ENCODE data around the gene LY6G5C. TPM values are rescaled to one million over a fixed set of nuclear protein-coding genes. Genes with fewer than 3 reads are reported as not detected.

Gene LY6G5C
- total and polyA plus RNA-seq, 9 of the 15 experiments (the other 6 are each of a cell fraction or from before 2014, with no cell fraction given) = 0.10 to 0.67 (median 0.46) TPM; not detected in 4

DNA sequence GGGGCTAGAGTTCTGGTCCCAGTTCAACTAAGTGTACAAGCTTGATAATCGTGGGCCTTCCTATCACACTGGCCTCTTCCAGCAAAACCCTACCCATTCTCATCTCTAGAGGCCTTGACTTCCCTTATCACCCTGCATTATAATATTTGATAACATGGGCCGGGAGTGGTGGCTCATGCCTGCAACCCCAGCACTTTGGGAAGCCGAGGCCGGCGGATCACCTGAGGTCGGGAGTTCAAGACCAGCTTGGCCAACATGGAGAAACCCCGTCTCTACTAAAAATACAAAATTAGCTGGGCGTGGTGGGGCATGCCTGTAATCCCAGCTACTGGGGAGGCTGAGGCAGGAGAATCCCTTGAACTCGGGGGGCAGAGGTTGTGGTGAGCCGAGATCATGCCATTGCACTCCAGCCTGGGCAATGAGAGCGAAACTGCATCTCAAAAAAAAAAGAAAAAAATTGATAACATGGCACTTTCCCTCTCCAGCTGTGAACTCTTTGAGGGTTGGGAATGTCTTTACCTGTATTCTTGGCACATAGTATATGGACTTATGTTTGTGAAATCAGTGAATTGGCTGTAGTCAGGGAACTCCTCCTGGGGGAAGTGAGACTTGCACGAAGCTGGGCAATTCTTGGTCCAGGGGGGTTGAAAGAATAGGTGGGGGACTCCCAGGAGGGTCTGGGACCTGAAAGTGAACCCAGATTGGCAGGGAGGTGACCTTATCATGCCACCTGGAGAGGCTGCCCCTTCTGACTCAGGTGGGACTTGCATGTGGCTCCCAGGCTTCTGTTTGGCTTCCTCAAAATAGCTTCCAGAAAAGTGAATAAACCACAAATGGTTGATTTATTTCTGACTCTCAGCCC, 19.4 kb downstream of the LY6G5C start (continued):
- 0 out of 2 replicates have a peak, but pooled peaks have one; percentile 32 for TF ChIP-seq MIER1 (IDR thresholded peaks at IDR 0.05; ENCODE audit: low read depth)
- TF ChIP-seq SOX6 (IDR thresholded peaks at IDR 0.05) = no peak
- TF ChIP-seq FOXP4 (CRISPR knock-in tag; IDR thresholded peaks at IDR 0.05; ENCODE audit: borderline replicate concordance) = peak; percentile 59; the same call in 1 of the 2 replicates
- peak; percentile 21; the same call in 1 of the 2 replicates for TF ChIP-seq ARID4B (CRISPR knock-in tag; IDR thresholded peaks at IDR 0.05)
- no peak for TF ChIP-seq MITF (IDR thresholded peaks at IDR 0.05)
- no peak for TF ChIP-seq COPS2 (conservative IDR thresholded peaks at IDR 0.05)
- TF ChIP-seq, protein P1, sequence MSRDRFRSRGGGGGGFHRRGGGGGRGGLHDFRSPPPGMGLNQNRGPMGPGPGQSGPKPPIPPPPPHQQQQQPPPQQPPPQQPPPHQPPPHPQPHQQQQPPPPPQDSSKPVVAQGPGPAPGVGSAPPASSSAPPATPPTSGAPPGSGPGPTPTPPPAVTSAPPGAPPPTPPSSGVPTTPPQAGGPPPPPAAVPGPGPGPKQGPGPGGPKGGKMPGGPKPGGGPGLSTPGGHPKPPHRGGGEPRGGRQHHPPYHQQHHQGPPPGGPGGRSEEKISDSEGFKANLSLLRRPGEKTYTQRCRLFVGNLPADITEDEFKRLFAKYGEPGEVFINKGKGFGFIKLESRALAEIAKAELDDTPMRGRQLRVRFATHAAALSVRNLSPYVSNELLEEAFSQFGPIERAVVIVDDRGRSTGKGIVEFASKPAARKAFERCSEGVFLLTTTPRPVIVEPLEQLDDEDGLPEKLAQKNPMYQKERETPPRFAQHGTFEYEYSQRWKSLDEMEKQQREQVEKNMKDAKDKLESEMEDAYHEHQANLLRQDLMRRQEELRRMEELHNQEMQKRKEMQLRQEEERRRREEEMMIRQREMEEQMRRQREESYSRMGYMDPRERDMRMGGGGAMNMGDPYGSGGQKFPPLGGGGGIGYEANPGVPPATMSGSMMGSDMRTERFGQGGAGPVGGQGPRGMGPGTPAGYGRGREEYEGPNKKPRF (IDR thresholded peaks at IDR 0.05; ENCODE audit: low read depth, low read length) = no peak
- no peak for TF ChIP-seq FOSL1 (tag; conservative IDR thresholded peaks at IDR 0.05)
- no peak for TF ChIP-seq ZNF584 (CRISPR knock-in tag; IDR thresholded peaks at IDR 0.05; ENCODE audit: low read depth)
- no peak for TF ChIP-seq MXI1 (IDR thresholded peaks at IDR 0.05; ENCODE audit: low read depth, low read length)
- no peak for TF ChIP-seq ETS2 (tag; IDR thresholded peaks at IDR 0.05; ENCODE audit: borderline replicate concordance, poor library complexity, severe bottlenecking)
- TF ChIP-seq KLF10 (CRISPR knock-in tag; IDR thresholded peaks at IDR 0.05) = no peak
- peak; percentile 11; the same call in 1 of the 2 replicates for TF ChIP-seq ZBTB49 (CRISPR knock-in tag; IDR thresholded peaks at IDR 0.05; ENCODE audit: borderline replicate concordance)
